ENCODE measurements around the gene WWC2.

Gene WWC2

DNA sequence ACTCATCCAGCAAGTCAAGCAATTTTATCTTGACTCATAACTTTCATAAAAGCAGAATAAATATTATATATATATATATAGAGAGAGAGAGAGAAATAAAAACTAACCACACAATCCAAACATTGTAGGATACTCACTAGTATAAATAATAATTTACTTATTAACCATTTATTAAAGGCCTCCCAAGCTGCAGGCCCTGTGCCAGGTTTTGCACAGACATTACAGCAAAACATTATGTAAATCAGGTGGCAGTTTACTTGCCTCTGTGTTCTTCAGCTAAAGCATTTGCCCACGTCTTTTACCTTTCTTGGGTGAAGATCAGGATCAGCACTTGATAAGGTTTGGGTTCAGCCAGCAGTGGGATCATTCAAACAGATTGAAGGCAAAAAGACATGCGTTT is 145.4 kb downstream of the WWC2 start:
- peaks cover 8% of the 10 kb centered on the region for H3K36me3 ChIP-seq (ENCODE audit: insufficient read depth, low read length)
- H3K9ac ChIP-seq (ENCODE audit: low read depth, low read length) = no peak overlapping the region
- H3K4me1 ChIP-seq (ENCODE audit: insufficient read depth, low read length) = peaks cover 15% of the 10 kb centered on the region
- no peaks in the 10 kb centered on the region for H3K9me3 ChIP-seq (ENCODE audit: control insufficient read depth, insufficient read depth, low read length)

DNA sequence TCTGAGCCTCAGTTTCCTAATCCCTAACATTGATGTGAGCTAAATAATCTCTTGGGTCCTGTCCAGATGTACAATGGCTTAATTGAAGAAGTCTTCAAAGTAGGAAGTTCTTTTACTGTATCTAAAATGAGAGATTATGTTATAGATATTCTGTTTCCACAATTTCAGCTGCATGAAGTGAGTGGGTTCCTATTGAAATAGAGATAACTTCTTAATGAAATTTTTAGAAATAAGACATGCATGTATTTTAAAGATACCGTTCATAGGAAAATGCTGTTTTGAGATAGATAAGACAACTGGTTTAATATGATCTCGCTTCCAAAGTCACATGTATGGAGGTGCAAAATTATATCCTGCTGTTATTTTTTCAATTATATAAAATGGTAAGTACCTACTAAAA is 149.1 kb downstream of the WWC2 start:
- 0 out of 2 replicates have a peak, but pooled peaks cover 3% of the 10 kb centered on the region for H3K4me1 ChIP-seq (ENCODE audit: insufficient read depth, low read length)
- H3K36me3 ChIP-seq (ENCODE audit: insufficient read depth, low read length) = peaks cover 3% of the 10 kb centered on the region
- H3K9me3 ChIP-seq (ENCODE audit: control insufficient read depth, insufficient read depth, low read length) = no peaks in the 10 kb centered on the region
- no peak overlapping the region for H3K9ac ChIP-seq (ENCODE audit: low read depth, low read length)

DNA sequence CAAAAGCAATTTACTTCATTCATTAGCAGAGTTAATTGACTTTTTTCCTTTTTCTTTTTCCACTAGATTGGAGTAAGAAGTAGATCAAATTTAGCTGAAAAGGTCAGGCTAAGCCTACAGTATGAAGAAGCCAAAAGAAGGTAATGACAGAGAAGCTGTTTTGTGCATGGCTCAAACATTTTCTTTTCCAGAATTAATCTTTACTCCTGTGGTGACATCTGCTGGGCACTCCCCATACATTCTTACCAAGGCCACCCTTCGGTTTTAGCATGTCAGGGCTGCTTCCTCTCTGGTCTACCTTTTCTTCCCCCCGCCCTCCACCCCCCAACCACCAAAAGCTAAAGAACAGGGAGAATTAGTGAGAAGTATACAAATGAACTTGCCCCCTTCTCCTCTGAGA is 150.8 kb downstream of the WWC2 start:
- Histone ChIP-seq H3K9me3 (ENCODE audit: control insufficient read depth, insufficient read depth, low read length) (no peaks in the 10 kb centered on the region), H3K36me3 (ENCODE audit: insufficient read depth, low read length) (peaks cover 10% of the 10 kb centered on the region), H3K9ac (ENCODE audit: low read depth, low read length) (no peak overlapping the region), H3K4me1 (ENCODE audit: insufficient read depth, low read length) (0 out of 2 replicates have a peak, but pooled peaks cover 3% of the 10 kb centered on the region)

DNA sequence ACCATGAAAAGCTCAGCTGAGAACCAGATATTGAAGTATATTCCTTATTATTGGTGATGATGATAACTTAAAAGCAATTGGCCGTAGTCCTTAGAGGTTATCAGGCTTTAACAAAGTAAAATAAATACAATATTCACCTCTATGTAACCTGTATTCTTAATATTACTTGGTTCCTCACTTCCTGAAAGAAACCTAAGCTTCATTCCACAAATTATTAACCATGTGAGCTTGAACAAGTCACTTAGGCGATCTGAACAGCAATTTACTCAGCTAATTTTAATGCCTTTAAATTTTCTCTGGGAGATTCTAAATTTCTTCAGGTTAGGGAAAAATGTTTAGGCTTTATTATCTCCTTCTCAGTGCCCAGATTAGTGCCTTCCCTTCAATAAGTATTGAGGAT is 151.8 kb downstream of the WWC2 start:
- Histone ChIP-seq H3K4me1 (ENCODE audit: insufficient read depth, low read length) (0 out of 2 replicates have a peak, but pooled peaks cover 3% of the 10 kb centered on the region), H3K9ac (ENCODE audit: low read depth, low read length) (no peak overlapping the region), H3K9me3 (ENCODE audit: control insufficient read depth, insufficient read depth, low read length) (no peaks in the 10 kb centered on the region), H3K36me3 (ENCODE audit: insufficient read depth, low read length) (peaks cover 10% of the 10 kb centered on the region)

DNA sequence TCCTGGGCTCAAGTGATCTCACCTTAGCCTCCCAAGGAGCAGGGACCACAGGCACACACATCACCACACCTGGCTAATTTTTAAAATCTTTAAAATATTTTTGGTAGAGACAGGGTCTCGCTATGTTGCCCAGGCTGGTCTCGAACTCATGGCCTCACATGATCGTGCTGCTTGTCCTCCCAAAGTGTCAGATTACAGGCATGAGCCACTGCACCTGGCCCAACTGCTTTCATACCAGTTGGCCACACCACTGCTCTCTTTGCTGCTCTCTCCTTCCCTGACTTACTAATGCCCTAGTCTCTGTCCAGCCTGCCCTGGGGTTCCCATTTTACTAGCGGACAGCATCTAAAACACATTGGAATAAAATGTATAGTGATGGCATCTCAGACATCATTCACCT is 153.9 kb downstream of the WWC2 start:
- Histone ChIP-seq H3K9me3 (ENCODE audit: control insufficient read depth, insufficient read depth, low read length) (no peaks in the 10 kb centered on the region), H3K4me1 (ENCODE audit: insufficient read depth, low read length) (peaks cover 10% of the 10 kb centered on the region; the same call in 1 of the 2 replicates), H3K36me3 (ENCODE audit: insufficient read depth, low read length) (peaks cover 15% of the 10 kb centered on the region), H3K9ac (ENCODE audit: low read depth, low read length) (no peak overlapping the region)

DNA sequence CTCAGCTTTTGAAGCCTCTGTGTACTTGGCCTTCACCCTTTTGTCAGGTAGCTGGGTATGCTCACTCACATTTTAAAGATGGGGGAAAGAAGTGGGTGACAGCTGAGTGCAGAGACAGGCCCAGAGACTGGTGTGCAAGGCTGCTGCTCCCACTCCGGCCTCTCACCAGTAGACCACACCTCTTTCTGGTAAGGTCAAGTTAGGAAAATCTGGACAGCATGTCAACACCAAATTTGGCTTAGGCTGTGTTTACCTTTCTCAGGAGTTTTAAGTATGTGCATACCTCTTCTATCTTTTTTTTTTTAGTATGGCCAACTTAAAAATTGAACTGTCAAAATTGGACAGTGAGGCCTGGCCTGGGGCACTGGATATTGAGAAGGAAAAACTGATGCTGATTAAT is 154.4 kb downstream of the WWC2 start:
- peaks cover 14% of the 10 kb centered on the region for H3K36me3 ChIP-seq (ENCODE audit: insufficient read depth, low read length)
- peaks cover 10% of the 10 kb centered on the region; the same call in 1 of the 2 replicates for H3K4me1 ChIP-seq (ENCODE audit: insufficient read depth, low read length)
- no peaks in the 10 kb centered on the region for H3K9me3 ChIP-seq (ENCODE audit: control insufficient read depth, insufficient read depth, low read length)
- H3K9ac ChIP-seq (ENCODE audit: low read depth, low read length) = no peak overlapping the region

DNA sequence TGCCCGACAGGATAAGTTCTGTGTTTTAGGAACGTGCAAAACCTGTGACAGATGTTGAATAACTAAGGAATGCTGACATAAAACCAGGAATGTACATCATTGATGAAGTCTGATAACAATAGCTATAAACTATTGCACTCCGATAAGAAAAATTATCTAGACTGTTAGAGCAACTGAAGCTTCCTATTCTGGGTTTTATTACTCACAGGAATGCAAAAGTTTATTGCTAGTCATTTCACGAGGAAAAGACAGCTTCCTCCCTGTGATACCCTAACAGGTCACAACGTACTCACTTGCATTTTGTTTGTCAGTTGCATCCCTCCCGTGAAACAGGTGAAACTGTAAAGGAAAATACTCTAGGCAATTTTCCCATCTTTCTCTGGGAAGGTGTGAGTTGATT is 155.1 kb downstream of the WWC2 start:
- Histone ChIP-seq H3K36me3 (ENCODE audit: insufficient read depth, low read length) (peaks cover 14% of the 10 kb centered on the region), H3K9ac (ENCODE audit: low read depth, low read length) (no peak overlapping the region), H3K4me1 (ENCODE audit: insufficient read depth, low read length) (peaks cover 10% of the 10 kb centered on the region; the same call in 1 of the 2 replicates), H3K9me3 (ENCODE audit: control insufficient read depth, insufficient read depth, low read length) (no peaks in the 10 kb centered on the region)

DNA sequence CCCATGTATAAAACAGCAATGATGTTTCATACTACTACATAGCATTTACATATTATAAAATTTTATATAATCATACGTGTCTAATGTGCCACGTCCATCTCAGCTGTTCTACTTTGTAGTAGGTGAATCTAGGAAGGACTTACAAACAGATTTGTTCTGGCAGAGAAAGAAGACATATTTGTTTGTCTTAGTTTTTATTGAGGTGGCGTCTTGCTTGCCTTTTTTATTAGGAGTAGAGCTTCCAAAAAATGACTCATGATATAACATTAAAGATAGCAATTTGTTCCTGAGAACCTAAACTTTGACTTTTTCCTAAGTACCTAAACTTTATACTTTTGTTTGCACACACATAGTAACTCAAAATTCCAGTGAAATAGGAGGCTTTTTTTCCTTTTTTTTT is 156.4 kb downstream of the WWC2 start:
- Histone ChIP-seq H3K9ac (ENCODE audit: low read depth, low read length) (no peak overlapping the region), H3K36me3 (ENCODE audit: insufficient read depth, low read length) (peaks cover 14% of the 10 kb centered on the region), H3K9me3 (ENCODE audit: control insufficient read depth, insufficient read depth, low read length) (no peaks in the 10 kb centered on the region), H3K4me1 (ENCODE audit: insufficient read depth, low read length) (peaks cover 7% of the 10 kb centered on the region; the same call in 1 of the 2 replicates)

DNA sequence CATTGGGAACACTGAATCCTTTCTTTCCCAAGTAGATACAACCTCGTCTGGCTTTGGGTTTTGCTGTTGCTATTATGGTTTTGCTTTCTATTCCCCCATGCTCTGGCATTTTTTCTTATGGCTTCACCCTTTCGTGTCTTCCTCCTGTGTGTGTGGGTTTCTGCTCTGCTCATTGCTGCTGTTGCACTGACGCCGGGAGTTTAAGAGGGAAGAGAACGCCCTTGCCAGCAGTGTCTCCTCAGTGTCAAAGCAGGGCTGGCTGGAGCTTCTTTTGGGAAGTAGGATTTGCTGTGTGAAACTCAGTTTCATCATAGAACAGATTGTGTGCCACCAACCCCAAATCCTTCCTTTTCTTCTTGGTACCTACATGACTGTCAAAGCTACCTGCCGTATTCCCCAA is 157.3 kb downstream of the WWC2 start:
- no peak overlapping the region for H3K9ac ChIP-seq (ENCODE audit: low read depth, low read length)
- no peaks in the 10 kb centered on the region for H3K9me3 ChIP-seq (ENCODE audit: control insufficient read depth, insufficient read depth, low read length)
- H3K36me3 ChIP-seq (ENCODE audit: insufficient read depth, low read length) = peaks cover 14% of the 10 kb centered on the region
- H3K4me1 ChIP-seq (ENCODE audit: insufficient read depth, low read length) = peaks cover 7% of the 10 kb centered on the region; the same call in 1 of the 2 replicates

DNA sequence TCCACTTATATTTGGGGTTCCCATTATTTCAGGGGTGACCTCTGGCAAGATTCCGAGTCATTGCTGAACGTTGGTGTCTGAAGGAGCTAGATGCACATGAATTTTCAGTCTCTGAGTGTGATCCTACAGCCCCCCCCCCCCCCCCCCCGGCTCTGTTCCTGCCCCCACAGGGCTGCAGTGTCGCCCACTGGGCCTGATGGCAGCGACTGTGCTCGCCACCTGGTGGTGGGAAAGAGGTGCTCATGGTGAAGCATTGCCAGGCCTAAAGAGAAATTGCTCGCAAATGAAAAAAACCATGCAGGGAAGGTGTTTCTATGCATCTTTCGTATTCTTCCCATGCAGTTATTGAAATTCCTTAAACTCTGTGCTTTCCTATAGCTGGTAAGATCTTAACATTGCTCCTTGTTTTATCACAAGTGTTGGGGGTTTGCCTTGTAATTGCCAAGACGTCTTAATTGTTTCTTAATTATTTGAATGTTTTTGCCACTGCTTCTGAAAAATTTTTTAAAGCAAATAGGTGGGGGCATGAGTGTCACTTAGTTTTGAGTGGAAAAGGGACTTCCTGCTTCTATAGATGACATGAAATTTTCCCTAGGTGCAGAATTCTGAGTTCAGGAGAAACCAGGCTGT is 157.8 kb downstream of the WWC2 start:
- peaks cover 7% of the 10 kb centered on the region; the same call in 1 of the 2 replicates for H3K4me1 ChIP-seq (ENCODE audit: insufficient read depth, low read length)
- H3K9ac ChIP-seq (ENCODE audit: low read depth, low read length) = no peak overlapping the region
- H3K9me3 ChIP-seq (ENCODE audit: control insufficient read depth, insufficient read depth, low read length) = no peaks in the 10 kb centered on the region
- peaks cover 14% of the 10 kb centered on the region for H3K36me3 ChIP-seq (ENCODE audit: insufficient read depth, low read length)

DNA sequence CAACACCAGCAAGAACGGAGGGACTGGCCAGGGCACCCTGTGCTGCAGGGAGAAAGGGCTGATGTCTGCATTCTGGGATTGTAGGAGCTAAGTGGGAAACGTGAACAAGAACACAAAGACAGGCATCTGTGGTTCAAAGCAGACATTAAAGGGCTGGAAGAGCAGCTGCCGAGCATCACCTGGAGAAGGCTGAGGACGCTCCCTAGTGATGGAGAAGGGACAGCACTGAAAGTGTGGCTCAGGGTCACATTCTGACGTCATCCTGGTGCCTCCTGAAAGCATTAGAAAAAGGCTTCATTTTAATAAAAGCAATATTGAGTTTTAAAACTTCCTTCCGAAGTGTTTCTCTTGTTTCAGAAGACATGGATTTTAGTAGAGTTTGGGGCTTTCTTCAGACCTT is 158.8 kb downstream of the WWC2 start:
- H3K36me3 ChIP-seq (ENCODE audit: insufficient read depth, low read length) = peaks cover 15% of the 10 kb centered on the region
- no peak overlapping the region for H3K9ac ChIP-seq (ENCODE audit: low read depth, low read length)
- no peaks in the 10 kb centered on the region for H3K9me3 ChIP-seq (ENCODE audit: control insufficient read depth, insufficient read depth, low read length)
- H3K4me1 ChIP-seq (ENCODE audit: insufficient read depth, low read length) = peaks cover 10% of the 10 kb centered on the region

DNA sequence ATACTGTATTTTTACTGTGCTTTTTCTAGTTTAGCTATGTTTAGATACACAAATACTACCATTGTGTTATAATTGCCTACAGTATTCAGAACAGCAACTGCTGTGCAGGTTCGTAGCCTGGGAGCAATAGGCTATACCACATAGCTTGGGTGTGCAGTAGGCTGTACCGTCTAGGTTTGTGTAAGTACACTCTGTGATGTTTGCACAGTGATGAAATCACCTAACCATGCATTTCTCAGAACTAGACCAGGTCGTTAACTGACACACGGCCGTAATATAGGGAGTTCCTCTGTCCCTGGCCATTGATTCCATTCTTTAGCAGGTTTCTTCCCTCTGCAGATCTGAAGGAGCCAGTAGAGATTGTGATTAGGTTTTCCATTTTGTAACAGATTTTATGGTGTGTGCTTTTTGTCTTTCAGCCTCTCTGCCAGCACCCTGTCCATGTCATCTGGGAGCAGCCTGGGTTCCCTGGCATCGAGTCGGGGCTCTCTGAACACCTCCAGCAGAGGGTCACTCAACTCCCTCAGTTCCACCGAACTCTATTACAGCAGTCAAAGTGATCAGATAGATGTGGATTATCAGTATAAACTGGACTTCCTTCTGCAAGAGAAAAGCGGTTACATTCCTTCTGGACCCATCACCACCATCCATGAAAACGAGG is 161.6 kb downstream of the WWC2 start:
- Histone ChIP-seq H3K9ac (ENCODE audit: low read depth, low read length) (no peak overlapping the region), H3K4me1 (ENCODE audit: insufficient read depth, low read length) (peaks cover 10% of the 10 kb centered on the region), H3K9me3 (ENCODE audit: control insufficient read depth, insufficient read depth, low read length) (no peaks in the 10 kb centered on the region), H3K36me3 (ENCODE audit: insufficient read depth, low read length) (peaks cover 22% of the 10 kb centered on the region)

DNA sequence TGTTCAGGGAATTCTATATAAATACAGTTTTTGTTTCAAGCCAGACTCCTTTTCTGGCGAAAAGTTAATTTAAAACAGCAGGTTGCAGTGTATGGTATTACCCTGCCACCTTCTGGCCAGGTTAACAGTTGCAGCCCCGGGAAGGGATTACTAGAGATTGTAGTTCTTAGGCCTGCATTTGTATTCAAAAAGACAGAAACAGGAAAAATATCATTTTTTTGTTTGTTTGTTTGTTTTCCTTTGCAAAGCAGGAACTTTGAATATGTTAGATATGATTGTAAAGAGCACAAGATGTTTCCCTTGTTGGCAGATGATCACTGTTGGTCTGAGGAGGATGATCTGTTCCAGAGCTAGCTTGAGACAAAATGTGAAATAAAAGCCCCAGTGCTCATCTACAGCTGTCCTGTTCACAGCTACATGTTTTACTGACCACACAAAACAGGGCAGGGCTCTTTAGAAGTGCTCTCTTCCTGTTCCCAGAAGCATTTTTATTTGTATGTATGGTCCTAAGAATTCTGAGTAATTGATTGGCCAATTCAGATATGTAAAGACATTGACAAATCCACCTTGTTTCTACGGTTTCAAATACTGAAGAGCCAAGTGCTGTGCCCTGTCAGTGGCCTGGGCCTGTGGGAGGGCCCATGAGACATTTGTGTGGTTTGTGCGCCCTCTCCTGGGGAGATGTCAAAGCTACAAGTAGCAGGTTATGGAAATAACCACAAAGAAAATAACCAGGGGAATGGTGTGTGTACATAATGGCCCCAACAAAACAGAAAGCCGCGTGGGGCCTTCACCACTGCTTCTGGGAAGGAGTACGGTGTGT is 163.1 kb downstream of the WWC2 start:
- Histone ChIP-seq H3K9me3 (ENCODE audit: control insufficient read depth, insufficient read depth, low read length) (no peaks in the 10 kb centered on the region), H3K9ac (ENCODE audit: low read depth, low read length) (no peak overlapping the region), H3K36me3 (ENCODE audit: insufficient read depth, low read length) (peaks cover 27% of the 10 kb centered on the region), H3K4me1 (ENCODE audit: insufficient read depth, low read length) (peaks cover 4% of the 10 kb centered on the region; the same call in 1 of the 2 replicates)

DNA sequence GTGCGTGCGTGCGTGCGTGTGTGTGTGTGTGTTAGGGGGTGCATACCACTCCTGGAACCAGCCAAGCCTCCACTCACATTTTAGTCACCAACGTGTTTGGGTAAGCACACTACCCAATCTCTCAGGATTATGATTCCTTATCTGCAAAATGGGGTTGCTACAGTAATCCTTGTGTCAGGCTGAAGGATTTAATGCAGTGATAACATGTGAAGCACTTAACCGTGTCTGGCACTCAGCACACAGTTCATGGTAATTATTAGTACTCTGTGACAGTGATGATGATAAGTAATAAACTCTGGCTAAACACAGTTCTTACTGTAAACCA is 163.7 kb downstream of the WWC2 start:
- Histone ChIP-seq H3K9ac (ENCODE audit: low read depth, low read length) (no peak overlapping the region), H3K9me3 (ENCODE audit: control insufficient read depth, insufficient read depth, low read length) (no peaks in the 10 kb centered on the region), H3K4me1 (ENCODE audit: insufficient read depth, low read length) (peaks cover 4% of the 10 kb centered on the region; the same call in 1 of the 2 replicates), H3K36me3 (ENCODE audit: insufficient read depth, low read length) (peaks cover 29% of the 10 kb centered on the region)
